GM12801 (cell line): ENCODE measurements around the gene RAD54L.

Experiments
- CTCF ChIP-seq: IDR thresholded peaks from one replicate; pipeline ENCODE4 v1.5.1; 2011; ENCODE audit warnings: control low read depth; ENCODE audit not compliant: insufficient read length; ENCODE audit errors: extremely low read depth

RAD54L gene

GRCh38 chr1:46221749-46222148 lies 25.8 kb upstream of the RAD54L start:
- no peak for TF ChIP-seq CTCF

- TF ChIP-seq CTCF: peak; percentile 96
Measured at GRCh38 chr1:46223472-46223943, 24.1 kb upstream of the RAD54L start.

- no peak for TF ChIP-seq CTCF
Measured at GRCh38 chr1:46224966-46225365, 22.6 kb upstream of the RAD54L start.

GRCh38 chr1:46236882-46237281 lies 10.7 kb upstream of the RAD54L start:
- TF ChIP-seq CTCF: no peak

- TF ChIP-seq CTCF: no peak
Measured at GRCh38 chr1:46242918-46243317, 4.6 kb upstream of the RAD54L start.

GRCh38 chr1:46244656-46245371 lies 2.7 kb upstream of the RAD54L start:
- TF ChIP-seq CTCF: no peak

GRCh38 chr1:46246548-46247435 lies 771 bp upstream of the RAD54L start:
- no peak for TF ChIP-seq CTCF
